Measurements from ENCODE around the gene KLF5. TPM values are rescaled to one million over a fixed set of nuclear protein-coding genes. Genes with fewer than 3 reads are reported as not detected.
"Not testable (repeated sequence)": the region's sequence is repeated elsewhere in the genome, so short reads cannot be mapped to it uniquely, and the experiment has no call there.

KLF5 gene
- total RNA-seq, 1 experiment from 2014 or later, result 7.2 TPM

DNA sequence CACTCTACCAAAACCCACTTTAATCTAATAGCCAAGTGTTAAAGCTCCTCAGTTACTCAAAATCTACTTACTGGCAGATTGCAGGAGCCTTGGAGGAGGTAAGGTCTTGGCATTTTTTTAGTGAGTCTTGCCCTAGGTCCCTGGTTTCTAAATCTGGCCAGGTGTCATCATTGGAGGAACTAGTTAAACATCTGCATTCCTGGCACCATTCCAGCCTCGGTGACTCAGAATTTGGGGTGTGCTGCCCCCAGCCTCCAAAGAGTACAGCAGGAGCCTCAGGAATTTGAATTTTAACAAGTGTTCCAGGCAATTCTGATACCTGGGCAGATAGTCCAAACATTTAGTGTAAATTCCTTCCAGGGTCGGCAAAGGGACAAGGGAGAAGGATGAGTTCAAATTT is 37.4 kb downstream of the KLF5 start:
- no peaks in the 10 kb centered on the region for H3K36me3 ChIP-seq (ENCODE audit: insufficient read depth, low read length, poor library complexity, severe bottlenecking)
- H3K4me1 ChIP-seq (ENCODE audit: insufficient read depth, low read length, poor library complexity, severe bottlenecking), result no peaks in the 10 kb centered on the region
- H3K4me3 ChIP-seq (ENCODE audit: low read depth, low read length, poor library complexity, severe bottlenecking), result no peak overlapping the region
- DNase-seq (ENCODE audit: low spot score), result no peak
- no peak for TF ChIP-seq EZH2 (IDR thresholded peaks at IDR 0.05; ENCODE audit: borderline replicate concordance, low read depth, low read length, poor library complexity, severe bottlenecking)
- TF ChIP-seq, protein P1, sequence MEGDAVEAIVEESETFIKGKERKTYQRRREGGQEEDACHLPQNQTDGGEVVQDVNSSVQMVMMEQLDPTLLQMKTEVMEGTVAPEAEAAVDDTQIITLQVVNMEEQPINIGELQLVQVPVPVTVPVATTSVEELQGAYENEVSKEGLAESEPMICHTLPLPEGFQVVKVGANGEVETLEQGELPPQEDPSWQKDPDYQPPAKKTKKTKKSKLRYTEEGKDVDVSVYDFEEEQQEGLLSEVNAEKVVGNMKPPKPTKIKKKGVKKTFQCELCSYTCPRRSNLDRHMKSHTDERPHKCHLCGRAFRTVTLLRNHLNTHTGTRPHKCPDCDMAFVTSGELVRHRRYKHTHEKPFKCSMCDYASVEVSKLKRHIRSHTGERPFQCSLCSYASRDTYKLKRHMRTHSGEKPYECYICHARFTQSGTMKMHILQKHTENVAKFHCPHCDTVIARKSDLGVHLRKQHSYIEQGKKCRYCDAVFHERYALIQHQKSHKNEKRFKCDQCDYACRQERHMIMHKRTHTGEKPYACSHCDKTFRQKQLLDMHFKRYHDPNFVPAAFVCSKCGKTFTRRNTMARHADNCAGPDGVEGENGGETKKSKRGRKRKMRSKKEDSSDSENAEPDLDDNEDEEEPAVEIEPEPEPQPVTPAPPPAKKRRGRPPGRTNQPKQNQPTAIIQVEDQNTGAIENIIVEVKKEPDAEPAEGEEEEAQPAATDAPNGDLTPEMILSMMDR (conservative IDR thresholded peaks at IDR 0.05; ENCODE audit: low read depth, low read length), result no peak
- ChIA-PET POLR2A (ENCODE audit: low non-redundant PET) (no interaction called here), CTCF (no interaction called here)
- no TSS peak for BruUV-seq (replicated peaks)
- no peaks in the 10 kb centered on the region for H3K27me3 ChIP-seq (replicated peaks; ENCODE audit: insufficient read depth, low read depth, low read length, poor library complexity)
- no peak overlapping the region for H3K27ac ChIP-seq (ENCODE audit: low read depth, low read length, poor library complexity, severe bottlenecking)
- intact Hi-C loops (cut with micrococcal nuclease; ENCODE audit: unreplicated experiment), result no loop called here
- H3K9me3 ChIP-seq (ENCODE audit: low read depth, low read length, poor library complexity, severe bottlenecking), result no peaks in the 10 kb centered on the region

DNA sequence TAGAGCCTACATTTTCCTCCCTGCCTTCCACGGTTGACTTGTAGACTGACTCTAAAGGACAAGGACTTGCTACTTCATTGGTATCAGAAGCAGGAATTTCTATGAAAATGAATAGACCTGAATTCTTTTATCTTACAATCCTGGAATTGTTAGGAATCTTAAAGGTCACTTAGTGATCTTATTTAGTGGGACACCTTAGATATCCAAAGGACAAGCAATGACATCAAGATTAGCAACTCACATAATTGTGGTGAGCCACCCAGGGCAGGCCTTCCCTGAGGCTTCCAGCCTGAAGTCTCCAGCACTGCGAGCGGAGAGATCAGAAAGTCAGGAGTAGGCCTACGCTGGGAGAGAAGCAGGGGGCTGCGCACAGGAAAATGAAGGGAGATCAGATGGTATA is 37.8 kb downstream of the KLF5 start:
- no TSS peak for BruUV-seq (replicated peaks)
- TF ChIP-seq EZH2 (IDR thresholded peaks at IDR 0.05; ENCODE audit: borderline replicate concordance, low read depth, low read length, poor library complexity, severe bottlenecking), result no peak
- TF ChIP-seq, protein P1 (conservative IDR thresholded peaks at IDR 0.05; ENCODE audit: low read depth, low read length), result no peak
- POLR2A ChIA-PET (ENCODE audit: low non-redundant PET), result no interaction called here
- DNase-seq (ENCODE audit: low spot score), result no peak
- Histone ChIP-seq H3K4me3 (ENCODE audit: low read depth, low read length, poor library complexity, severe bottlenecking) (no peak overlapping the region), H3K9me3 (ENCODE audit: low read depth, low read length, poor library complexity, severe bottlenecking) (no peaks in the 10 kb centered on the region), H3K27ac (ENCODE audit: low read depth, low read length, poor library complexity, severe bottlenecking) (no peak overlapping the region), H3K36me3 (ENCODE audit: insufficient read depth, low read length, poor library complexity, severe bottlenecking) (no peaks in the 10 kb centered on the region), H3K27me3 (replicated peaks; ENCODE audit: insufficient read depth, low read depth, low read length, poor library complexity) (no peaks in the 10 kb centered on the region), H3K4me1 (ENCODE audit: insufficient read depth, low read length, poor library complexity, severe bottlenecking) (no peaks in the 10 kb centered on the region)
- intact Hi-C loops (cut with micrococcal nuclease; ENCODE audit: unreplicated experiment), result no loop called here
- CTCF ChIA-PET, result no interaction called here

DNA sequence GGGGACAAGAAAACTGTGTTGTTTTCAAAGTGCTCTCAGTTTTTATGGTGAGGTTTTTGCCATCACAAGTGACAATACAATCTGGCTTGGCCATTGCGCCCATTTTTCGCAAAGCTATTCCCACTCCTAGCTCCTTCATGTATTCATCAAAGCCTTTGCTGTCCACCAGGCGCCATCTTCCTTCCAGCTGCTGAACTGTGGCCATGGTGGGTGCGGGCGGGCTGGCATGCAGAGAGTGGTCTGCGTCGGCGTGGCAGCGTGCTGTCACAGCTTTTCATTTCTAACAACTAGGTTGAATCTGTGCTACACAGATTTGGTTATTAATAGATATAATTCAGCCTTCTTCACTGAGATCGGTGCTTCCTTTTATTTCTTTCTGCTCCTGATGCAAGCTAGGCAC is 42.0 kb downstream of the KLF5 start:
- intact Hi-C loops (cut with micrococcal nuclease; ENCODE audit: unreplicated experiment); H3K36me3 ChIP-seq (ENCODE audit: insufficient read depth, low read length, poor library complexity, severe bottlenecking); POLR2A ChIA-PET (ENCODE audit: low non-redundant PET); CTCF ChIA-PET; H3K4me1 ChIP-seq (ENCODE audit: insufficient read depth, low read length, poor library complexity, severe bottlenecking); BruUV-seq (replicated peaks); H3K27ac ChIP-seq (ENCODE audit: low read depth, low read length, poor library complexity, severe bottlenecking); H3K4me3 ChIP-seq (ENCODE audit: low read depth, low read length, poor library complexity, severe bottlenecking); H3K9me3 ChIP-seq (ENCODE audit: low read depth, low read length, poor library complexity, severe bottlenecking); H3K27me3 ChIP-seq (replicated peaks; ENCODE audit: insufficient read depth, low read depth, low read length, poor library complexity); DNase-seq (ENCODE audit: low spot score): not testable (repeated sequence)

DNA sequence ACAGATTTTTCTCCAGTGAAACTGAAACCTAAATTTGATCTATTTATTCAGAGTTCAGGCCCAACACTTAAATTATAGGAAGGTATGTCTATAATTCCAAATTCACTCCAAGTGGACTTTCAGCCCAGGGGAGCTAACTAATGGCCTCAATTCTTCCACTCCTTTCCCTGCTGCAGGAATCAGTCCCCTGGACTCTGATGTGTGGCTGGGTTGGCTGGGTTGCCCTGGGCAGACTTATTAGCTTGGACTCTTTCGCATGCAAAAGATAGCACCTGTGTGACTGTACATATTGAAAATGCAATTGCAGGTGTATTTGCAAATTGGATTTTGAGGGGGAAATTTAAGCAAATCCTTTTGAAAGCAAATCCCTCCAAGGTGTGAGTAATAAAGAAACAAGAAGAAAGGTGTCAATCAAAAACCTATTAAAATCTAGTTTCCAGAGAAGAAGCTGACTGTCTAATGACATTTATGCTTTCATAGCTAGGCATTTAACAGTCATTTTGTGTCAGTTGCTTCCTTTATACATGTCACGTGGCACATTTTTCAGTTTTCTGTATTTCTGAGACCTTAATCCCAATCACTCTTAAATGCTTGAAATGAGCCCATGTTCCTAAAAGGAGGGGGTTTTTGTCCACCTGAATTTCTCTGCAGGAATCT is 42.7 kb downstream of the KLF5 start:
- Histone ChIP-seq H3K27me3 (replicated peaks; ENCODE audit: insufficient read depth, low read depth, low read length, poor library complexity) (no peaks in the 10 kb centered on the region), H3K36me3 (ENCODE audit: insufficient read depth, low read length, poor library complexity, severe bottlenecking) (no peaks in the 10 kb centered on the region), H3K9me3 (ENCODE audit: low read depth, low read length, poor library complexity, severe bottlenecking) (no peaks in the 10 kb centered on the region), H3K27ac (ENCODE audit: low read depth, low read length, poor library complexity, severe bottlenecking) (no peak overlapping the region), H3K4me1 (ENCODE audit: insufficient read depth, low read length, poor library complexity, severe bottlenecking) (peaks cover under 1% of the 10 kb centered on the region), H3K4me3 (ENCODE audit: low read depth, low read length, poor library complexity, severe bottlenecking) (no peak overlapping the region)
- CTCF ChIA-PET, result no interaction called here
- intact Hi-C loops (cut with micrococcal nuclease; ENCODE audit: unreplicated experiment), result no loop called here
- POLR2A ChIA-PET (ENCODE audit: low non-redundant PET), result no interaction called here
- no peak for DNase-seq (ENCODE audit: low spot score)
- BruUV-seq (replicated peaks), result no TSS peak
- TF ChIP-seq, protein P1 (conservative IDR thresholded peaks at IDR 0.05; ENCODE audit: low read depth, low read length), result no peak
- no peak for TF ChIP-seq EZH2 (IDR thresholded peaks at IDR 0.05; ENCODE audit: borderline replicate concordance, low read depth, low read length, poor library complexity, severe bottlenecking)
